ENCODE measurements around the gene VWA1.

Gene VWA1

DNA sequence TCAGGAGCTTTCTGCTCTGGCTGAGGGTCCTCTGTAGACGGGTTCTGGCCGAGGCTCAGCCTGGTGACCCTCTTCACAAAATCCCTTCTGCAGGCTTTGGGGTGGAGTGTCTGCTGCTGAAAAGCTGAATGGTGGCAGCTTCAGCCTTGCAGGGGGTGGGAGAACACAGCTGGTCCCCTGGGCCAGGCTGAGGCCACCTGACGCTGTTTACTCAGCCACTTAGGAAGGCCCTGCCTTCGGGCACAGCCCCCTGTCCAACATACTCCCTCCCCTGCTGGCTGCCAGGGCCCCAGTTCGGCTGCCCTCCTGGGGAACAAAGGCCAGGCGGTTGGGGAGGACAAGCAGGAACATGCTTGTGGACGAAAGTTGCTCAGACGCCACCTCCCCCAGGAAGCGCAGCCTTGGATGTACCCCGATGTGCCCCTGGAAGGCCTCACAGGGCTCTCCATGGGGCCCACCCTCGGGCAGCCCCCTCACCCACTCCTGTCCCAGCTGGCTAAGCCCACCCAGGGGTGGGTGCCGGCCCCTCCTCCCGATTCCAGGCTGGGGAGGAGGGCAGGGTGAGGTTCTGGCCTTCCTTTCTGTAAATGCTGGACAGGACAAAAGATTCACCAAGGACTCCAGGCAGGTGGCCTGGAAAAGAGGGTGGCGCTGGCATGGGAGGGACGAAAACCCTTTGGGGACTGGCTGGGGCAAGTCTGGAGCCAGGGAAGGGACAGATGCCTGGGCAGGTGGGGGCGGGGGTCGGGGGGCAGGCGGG lies 14.2 kb upstream of the VWA1 start, which contains the start of gene ANKRD65:
Gene ANKRD65 (minus strand): TSS at position 130 of the 760 bp plus-strand sequence. CDS start 271 bp downstream, outside the sequence.
- in situ Hi-C loops (cut with MboI; ENCODE audit: low pct_unique_long_range_greater_than_20kb, low sequenced_read_pairs, unreplicated experiment): no loop called here
- no peak for DNase-seq (ENCODE audit: low spot score)
- TF ChIP-seq, protein P1, sequence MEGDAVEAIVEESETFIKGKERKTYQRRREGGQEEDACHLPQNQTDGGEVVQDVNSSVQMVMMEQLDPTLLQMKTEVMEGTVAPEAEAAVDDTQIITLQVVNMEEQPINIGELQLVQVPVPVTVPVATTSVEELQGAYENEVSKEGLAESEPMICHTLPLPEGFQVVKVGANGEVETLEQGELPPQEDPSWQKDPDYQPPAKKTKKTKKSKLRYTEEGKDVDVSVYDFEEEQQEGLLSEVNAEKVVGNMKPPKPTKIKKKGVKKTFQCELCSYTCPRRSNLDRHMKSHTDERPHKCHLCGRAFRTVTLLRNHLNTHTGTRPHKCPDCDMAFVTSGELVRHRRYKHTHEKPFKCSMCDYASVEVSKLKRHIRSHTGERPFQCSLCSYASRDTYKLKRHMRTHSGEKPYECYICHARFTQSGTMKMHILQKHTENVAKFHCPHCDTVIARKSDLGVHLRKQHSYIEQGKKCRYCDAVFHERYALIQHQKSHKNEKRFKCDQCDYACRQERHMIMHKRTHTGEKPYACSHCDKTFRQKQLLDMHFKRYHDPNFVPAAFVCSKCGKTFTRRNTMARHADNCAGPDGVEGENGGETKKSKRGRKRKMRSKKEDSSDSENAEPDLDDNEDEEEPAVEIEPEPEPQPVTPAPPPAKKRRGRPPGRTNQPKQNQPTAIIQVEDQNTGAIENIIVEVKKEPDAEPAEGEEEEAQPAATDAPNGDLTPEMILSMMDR (IDR thresholded peaks at IDR 0.05; ENCODE audit: extremely low read depth, insufficient read depth, missing control alignments): no peak

DNA sequence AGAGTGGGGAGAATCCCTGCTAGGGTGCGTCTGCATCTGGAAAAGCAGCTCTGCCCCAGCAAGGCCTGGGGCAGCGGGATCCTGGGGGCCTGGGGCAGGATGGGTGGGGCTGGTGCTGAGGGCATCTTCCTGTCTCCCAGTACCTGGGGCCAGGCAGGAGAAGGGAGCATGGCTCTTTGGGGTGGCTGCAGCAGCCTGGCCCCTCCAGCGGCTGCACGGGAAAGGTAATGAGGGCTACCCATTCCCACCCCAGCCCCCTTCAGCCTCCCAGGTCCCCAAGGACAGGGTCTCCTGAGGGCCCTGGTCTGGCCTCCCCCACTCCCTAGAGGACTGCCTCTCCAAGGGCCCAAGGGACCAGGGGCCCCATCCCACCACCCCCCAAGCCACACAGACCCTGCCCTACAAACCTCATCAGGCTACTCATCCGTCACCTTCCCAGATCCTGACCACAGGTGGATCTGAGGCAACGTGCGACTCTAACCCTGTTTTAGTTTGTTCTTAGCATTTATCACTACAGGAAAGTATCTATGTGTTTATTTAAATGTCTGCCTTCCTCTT lies 13.5 kb upstream of the VWA1 start:
- in situ Hi-C loops (cut with MboI; ENCODE audit: low pct_unique_long_range_greater_than_20kb, low sequenced_read_pairs, unreplicated experiment): no loop called here
- no peak for DNase-seq (ENCODE audit: low spot score)
- TF ChIP-seq, protein P1 (IDR thresholded peaks at IDR 0.05; ENCODE audit: extremely low read depth, insufficient read depth, missing control alignments): no peak

GRCh38 chr1:1422465-1423244 lies 12.8 kb upstream of the VWA1 start:
- in situ Hi-C loops (cut with MboI; ENCODE audit: low pct_unique_long_range_greater_than_20kb, low sequenced_read_pairs, unreplicated experiment): no loop called here
- TF ChIP-seq, protein P1 (IDR thresholded peaks at IDR 0.05; ENCODE audit: extremely low read depth, insufficient read depth, missing control alignments): no peak
- no peak for DNase-seq (ENCODE audit: low spot score)

DNA sequence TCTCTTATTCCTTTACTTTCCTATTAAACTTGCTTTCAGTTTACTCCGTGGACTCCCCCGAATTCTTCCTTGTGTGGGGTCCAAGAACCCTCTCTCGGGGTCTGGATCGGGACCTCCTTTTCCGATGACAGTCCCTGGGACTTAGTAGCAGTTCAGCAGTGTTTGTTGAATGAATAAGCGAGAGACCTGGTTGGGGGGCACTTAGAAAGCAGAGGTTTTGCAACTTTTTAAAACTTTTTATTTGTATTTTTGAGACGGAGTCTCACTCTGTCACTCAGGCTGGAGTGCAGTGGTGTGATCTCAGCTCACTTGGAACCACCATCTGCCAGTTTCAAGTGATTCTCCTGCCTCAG lies 12.3 kb upstream of the VWA1 start:
- TF ChIP-seq, protein P1 (IDR thresholded peaks at IDR 0.05; ENCODE audit: extremely low read depth, insufficient read depth, missing control alignments): no peak
- DNase-seq (ENCODE audit: low spot score): no peak
- in situ Hi-C loops (cut with MboI; ENCODE audit: low pct_unique_long_range_greater_than_20kb, low sequenced_read_pairs, unreplicated experiment): no loop called here

DNA sequence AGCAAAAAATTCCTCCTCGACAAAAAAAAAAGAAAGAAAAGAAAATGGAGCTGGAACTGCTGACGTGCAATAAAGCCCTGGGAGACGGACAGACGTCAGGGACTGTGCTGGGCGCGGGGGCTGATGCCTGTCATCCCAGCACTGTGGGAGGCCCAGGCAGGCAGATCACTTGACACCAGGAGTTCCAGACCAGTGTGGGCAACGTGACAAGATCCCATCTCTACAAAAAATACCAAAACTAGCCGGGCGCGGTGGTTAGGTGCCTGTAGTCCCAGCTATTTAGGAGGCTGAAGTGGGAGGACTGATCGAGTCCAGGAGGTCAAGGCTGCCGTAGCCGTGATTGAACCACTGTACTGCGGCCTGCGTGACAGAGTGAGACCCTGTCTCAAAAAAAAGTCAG lies 10.8 kb upstream of the VWA1 start:
- no peak for DNase-seq (ENCODE audit: low spot score)
- in situ Hi-C loops (cut with MboI; ENCODE audit: low pct_unique_long_range_greater_than_20kb, low sequenced_read_pairs, unreplicated experiment): no loop called here
- TF ChIP-seq, protein P1 (IDR thresholded peaks at IDR 0.05; ENCODE audit: extremely low read depth, insufficient read depth, missing control alignments): no peak

DNA sequence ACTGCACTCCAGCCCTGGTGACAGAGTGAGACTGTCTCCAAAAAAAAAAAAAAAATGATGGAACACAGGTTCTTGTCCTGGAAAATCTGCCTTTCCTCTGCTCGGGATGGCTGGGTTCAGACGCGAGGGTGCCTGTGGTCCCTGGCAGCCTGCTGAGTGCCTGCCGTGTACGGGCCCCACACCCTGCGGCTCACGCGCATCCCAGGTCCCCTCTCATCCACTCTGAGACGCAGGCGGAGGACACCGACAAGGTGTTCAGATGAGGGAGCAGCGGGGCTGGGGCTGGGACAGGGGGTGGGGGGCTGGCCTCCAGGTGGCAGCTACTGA lies 10.1 kb upstream of the VWA1 start:
- DNase-seq (ENCODE audit: low spot score): no peak
- TF ChIP-seq, protein P1 (IDR thresholded peaks at IDR 0.05; ENCODE audit: extremely low read depth, insufficient read depth, missing control alignments): no peak
- in situ Hi-C loops (cut with MboI; ENCODE audit: low pct_unique_long_range_greater_than_20kb, low sequenced_read_pairs, unreplicated experiment): no loop called here

All from GM13977 (cell line).